GM18508 (cell line): Measurements from ENCODE around the gene PPM1E.
"Not testable (repeated sequence)": the region's sequence is repeated elsewhere in the genome, so short reads cannot be mapped to it uniquely, and the experiment has no call there.

Source experiments
- ATAC-seq: cut with Tn5 transposase; IDR thresholded peaks from one replicate; pipeline ENCODE4 v1.9.1; 2021; ENCODE audit warnings: moderate number of reproducible peaks; ENCODE audit not compliant: insufficient read depth, unreplicated experiment

The PPM1E gene

DNA sequence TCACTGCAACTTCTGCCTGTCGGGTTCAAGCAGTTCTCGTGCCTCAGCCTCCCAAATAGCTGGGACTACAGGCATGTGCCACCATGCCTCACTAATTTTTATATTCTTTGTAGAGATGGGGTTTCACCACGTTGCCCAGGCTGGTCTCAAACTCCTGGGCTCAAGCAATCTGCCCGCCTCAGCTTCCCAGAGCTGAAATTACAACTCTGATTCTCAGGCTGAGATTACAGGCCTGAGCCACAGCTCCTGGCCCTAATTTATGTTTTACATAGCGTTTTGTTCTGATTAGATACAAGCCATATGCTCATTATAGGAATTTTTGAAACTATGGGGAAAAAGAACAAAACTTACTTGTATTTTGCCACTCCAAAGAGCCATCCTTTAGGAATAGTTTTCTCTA is 22.8 kb downstream of the PPM1E start:
- ATAC-seq: not testable (repeated sequence)

- ATAC-seq: no peak
Measured at GRCh38 chr17:58779446-58779845, 23.8 kb downstream of the PPM1E start.

- no peak for ATAC-seq
Measured at GRCh38 chr17:58783380-58783779, 27.7 kb downstream of the PPM1E start.

GRCh38 chr17:58785097-58785496 is 29.4 kb downstream of the PPM1E start:
- no peak for ATAC-seq

- ATAC-seq: no peak
Measured at GRCh38 chr17:58786586-58787295, 31.1 kb downstream of the PPM1E start.

GRCh38 chr17:58788199-58788598 is 32.5 kb downstream of the PPM1E start:
- no peak for ATAC-seq

GRCh38 chr17:58789160-58789559 is 33.5 kb downstream of the PPM1E start:
- ATAC-seq: no peak

GRCh38 chr17:58789831-58790230 is 34.2 kb downstream of the PPM1E start:
- no peak for ATAC-seq

GRCh38 chr17:58794508-58794907 is 38.9 kb downstream of the PPM1E start:
- not testable (repeated sequence) for ATAC-seq

DNA sequence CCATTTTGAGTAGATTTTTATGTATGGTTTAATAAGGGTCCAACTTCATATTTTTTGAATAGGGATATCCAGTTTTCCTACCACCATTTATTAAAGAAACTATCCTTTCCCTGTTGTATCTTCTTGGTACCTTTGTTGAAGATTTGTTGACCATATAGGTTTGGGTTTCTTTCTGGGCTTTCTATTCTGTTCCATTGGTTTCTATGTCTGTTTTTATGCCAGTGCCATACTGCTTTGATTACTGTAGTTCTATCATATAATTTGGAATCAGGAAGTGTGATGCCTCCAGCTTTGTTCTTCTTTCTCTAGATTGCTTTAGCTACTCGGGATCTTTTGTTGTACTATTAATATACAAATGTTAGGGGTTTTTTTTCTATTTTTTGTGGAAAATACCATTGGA is 46.5 kb downstream of the PPM1E start:
- no peak for ATAC-seq

DNA sequence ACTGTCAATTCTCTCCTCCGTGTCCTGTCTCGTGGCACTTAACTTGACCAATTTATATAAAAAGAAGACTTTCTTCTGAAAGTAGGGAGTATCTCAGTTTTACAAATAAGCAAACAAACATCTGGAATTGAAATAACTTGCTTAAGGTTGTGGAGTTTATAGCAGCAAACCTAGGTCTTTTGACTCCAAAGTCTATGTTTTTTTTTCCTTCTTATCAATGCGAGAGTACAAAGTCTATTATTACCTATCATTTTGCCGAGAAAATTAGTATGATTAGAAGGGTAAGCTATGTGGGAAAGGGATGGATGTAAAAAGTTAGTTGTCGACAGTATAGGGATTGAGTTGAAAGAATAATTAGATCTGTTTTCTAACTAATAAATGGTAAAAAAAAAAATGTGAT is 50.4 kb downstream of the PPM1E start:
- ATAC-seq: no peak

DNA sequence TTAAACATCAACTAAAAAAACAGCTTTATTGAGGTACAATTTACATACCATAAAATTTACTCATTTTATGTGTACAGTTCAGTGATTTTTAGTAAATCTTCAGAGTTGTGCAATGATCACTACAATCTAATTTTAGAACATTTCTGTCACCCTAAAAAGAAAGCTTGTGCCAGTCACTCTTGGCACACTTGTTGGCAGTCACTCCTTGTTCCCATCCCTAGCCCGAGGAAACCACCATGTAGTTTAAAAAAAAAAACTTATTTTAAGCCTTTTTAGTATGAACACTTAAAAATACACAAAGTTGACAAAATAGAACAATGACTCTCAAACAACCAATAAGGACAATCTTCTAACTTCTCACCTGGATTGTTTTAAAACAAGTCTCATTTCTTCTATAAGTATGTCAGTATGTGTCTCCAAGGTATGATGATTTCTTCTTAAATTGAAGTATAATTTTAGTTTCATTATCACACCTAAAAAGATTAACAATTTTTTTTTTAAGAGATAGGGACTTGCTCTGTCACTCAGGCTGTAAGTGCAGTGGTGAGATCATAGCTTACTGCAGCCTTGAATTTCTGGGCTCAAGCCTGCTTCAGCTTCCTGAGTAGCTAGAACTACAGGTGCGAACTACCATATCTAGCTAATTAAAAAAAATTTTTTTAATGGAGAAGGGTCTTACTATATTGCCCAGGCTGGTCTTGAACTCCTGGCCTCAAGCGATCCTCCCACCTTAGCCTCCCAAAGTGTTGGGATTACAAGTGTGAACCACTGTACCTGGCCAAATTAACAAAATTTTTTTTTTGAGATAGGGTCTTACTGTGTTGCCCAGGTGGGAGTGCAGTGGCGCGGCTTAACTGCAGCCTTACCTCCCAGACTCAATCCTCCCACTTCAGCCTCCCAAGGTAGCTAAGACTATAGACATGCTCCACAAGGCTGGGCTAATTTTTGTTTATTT is 53.2 kb downstream of the PPM1E start:
- ATAC-seq: no peak

DNA sequence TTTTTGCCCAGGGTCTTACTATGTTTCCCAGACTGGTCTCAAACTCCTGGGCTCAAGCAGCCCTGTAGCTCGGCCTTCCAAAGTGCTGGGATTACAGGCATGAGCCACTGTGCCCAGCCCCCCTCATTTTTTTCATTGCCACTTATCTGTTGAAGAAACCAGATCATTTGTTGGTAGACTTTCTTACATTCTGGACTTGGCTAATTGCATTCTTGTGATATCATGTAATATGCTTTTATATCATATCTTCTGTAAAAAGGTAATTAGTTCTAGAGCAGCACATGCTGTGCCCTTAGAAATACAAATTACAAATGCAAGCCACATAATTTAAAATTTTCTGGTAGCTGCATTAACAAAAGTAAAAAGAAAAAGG is 53.9 kb downstream of the PPM1E start:
- ATAC-seq: no peak

GRCh38 chr17:58811290-58811689 is 55.6 kb downstream of the PPM1E start:
- no peak for ATAC-seq

DNA sequence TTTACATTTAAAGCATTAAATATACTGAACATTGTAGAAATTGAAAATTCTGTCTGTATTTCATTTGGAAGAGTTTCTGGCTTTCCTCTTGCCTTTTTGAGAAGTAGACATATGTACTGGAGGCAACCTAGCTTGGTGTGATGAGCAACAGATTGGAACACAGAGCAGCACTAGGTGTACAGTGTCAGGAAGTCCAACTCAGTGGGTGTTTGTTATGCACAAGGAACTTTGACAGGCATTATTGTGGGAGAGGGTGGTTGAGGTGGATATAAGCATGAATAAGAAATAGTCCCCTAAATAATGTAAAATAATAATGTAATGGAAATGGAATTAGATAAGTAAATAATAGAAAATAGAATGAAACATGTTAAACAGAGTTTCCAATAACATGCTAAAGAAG is 58.1 kb downstream of the PPM1E start:
- no peak for ATAC-seq

GRCh38 chr17:58818654-58819053 is 63.0 kb downstream of the PPM1E start:
- ATAC-seq: no peak

DNA sequence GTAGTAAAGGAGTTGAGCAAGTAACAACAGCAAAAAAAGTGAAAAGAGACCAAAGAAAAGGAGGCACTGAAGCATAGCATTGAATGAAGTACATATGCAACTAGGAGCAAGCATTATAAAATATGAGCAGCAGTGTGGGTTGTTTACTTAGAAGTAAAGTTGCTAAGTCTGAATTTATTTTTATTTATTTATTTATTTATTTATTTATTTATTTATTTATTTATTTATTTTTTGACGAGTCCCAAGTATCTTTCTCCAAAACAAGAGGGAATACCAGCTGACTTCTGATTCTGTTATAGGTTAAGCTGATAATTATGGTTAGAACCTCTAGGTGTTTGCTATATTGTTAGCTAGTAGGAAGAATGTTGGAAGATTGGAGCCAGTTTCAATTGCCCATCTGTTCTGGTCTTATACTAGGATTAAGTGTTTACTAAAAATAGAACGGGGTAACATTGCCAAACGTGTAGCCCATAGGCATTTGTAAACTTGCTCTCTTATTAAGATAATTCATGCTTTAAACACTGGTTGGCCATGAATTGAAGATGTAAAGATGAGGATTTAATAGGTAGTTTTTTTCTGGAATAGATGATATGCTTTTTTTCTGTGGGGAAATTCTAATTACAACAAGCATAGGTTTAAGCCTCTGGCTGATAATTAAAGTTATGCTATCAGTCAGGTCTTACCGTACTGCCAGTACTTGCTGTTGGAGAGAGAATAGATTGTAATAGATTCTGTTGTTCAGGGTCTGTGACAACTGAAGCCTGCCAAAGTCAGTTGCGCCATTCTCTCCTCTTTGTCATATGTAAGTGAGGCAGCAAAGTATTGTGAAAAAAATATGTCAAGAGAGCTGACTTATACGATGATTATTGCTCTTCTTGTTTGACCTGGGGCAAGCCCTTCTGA is 66.7 kb downstream of the PPM1E start:
- ATAC-seq: no peak

DNA sequence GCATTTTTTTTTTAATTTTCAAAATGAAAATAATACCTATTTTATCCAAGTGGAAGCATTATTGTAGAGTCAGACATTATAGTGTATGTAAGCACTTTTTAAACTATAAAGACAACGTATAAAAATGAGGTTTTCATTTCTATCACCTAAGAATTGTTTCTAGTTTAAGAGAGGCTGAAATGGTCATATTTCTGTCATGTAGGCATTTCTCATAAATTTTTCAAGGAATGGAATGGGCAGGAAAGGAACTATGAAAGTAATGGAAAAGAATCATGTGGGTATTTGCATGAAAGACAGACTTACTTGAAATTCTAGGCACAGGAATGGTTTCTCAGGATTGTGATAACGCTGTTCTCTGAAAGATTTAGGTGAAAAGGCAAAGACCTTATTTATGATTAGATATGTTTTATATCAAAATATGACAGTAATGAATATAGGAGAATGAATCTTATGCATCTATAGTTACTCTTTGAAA is 67.4 kb downstream of the PPM1E start:
- ATAC-seq: no peak

GRCh38 chr17:58829172-58829637 is 73.6 kb downstream of the PPM1E start:
- ATAC-seq: no peak

GRCh38 chr17:58831780-58832179 is 76.1 kb downstream of the PPM1E start:
- no peak for ATAC-seq
